ENCODE results near the gene ZBTB34.

GRCh38 chr9:126880226-126880946, 19.9 kb downstream of the ZBTB34 start:
- TF ChIP-seq CTCF (IDR thresholded peaks at IDR 0.05) (no peak), POLR2A (IDR thresholded peaks at IDR 0.05) (no peak), EP300 (IDR thresholded peaks at IDR 0.05) (no peak)
